HG03159 (cell line): ENCODE results near the gene DOCK8.
"Not testable (repeated sequence)": the region's sequence is repeated elsewhere in the genome, so short reads cannot be mapped to it uniquely, and the experiment has no call there.

Experiments used
- ATAC-seq: cut with Tn5 transposase; IDR thresholded peaks from one replicate; pipeline ENCODE4 v1.9.1; 2021; ENCODE audit warnings: mild to moderate bottlenecking, moderate library complexity; ENCODE audit not compliant: unreplicated experiment

The DOCK8 gene

DNA sequence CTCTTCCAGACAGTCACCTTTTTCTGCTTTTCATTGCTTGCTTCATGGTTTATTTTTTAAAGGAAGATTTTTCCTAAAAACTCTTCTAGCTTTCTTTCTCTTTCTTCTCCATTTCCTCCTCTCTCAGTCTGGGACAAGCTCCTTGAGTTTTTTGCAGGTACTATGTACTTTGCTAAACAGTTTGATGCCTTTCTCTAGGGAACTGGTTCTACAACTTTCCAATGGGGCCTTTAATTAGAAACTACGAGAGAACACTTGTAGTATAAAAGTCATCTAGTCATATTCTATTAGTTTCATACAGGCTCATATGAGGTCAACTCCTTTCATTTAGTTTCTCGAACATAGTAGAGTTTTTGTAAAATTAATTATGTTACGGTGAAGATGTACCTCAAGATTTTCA is 189.6 kb downstream of the DOCK8 start:
- ATAC-seq = no peak

DNA sequence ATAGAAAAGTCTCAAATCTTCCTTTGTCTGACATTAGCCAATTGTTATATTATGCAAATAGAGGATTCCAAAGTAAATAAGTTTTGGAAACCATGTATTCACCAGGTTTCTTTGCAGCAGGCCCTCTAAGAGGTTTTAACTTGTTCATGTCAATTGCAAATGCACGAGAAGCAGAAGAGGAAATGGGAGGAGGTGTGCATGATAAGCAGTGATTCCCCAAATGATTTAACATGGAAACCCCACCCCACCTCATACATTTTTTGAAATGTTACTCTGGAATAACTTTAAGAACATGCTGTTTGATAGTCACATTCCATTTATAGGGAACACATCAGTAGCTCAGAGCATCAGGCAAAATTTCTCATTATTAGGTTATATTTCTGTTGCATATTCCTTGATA is 190.7 kb downstream of the DOCK8 start:
- ATAC-seq = no peak

DNA sequence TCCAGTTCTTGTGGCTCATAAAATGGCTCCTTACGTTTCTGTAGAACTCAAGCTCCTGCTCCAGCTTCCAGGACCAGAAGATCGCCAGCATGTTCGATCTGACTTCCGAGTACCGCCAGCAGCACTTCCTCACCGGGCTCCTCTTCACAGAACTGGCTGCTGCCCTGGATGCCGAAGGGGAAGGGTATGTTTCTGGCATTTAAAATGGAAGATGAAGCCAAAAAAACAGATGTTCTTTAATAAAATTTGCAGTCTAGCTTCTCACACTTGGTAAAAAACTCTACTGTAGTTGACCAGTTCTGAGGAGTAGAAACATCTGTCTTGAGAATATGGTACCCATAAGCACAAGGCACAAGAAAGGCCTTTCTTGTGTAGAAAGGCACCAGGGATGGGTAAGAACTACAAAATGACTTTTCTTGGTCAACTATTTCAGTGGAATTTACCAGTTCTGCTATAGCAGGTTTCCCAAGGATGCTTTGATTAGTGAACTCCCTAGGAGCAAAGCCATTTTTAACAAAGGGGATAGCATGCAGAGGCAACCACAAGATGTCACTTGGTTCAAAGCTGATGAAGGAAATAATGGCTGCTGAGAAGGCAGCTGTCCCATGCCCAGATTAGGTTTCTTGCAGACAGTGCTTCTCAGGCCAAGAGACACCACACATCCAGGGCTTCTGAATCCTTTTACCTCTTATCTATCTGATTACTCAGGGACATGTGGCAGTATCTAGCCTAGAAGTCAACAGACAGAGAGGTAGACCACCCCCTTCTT is 192.4 kb downstream of the DOCK8 start:
- no peak for ATAC-seq

DNA sequence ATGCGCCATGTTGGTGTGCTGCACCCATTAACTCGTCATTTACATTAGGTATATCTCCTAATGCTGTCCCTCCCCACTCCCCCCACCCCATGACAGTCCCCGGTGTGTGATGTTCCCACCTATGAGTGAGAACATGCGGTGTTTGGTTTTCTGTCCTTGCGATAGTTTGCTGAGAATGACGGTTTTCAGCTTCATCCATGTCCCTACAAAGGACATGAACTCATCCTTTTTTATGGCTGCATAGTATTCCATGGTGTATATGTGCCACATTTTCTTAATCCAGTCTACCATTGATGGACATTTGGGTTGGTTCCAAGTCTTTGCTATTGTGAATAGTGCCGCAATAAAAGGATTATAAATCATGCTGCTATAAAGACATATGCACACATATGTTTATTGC is 195.0 kb downstream of the DOCK8 start:
- ATAC-seq = not testable (repeated sequence)

DNA sequence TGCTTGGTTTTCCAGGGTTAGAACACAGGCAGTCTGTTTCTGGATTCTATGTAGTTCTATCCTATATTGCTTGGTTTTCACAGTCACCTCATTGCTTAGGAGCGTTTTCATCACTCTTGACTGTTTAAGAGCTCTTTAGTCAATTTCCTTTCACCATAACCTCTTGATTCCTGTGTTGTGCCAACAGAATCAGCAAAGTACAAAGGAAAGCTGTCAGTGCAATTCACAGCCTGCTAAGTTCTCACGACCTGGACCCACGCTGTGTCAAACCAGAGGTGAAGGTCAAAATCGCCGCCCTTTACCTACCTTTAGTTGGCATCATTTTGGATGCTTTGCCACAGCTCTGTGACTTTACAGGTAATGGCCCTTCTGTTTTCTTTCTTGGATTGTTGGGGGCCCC is 199.9 kb downstream of the DOCK8 start:
- ATAC-seq = no peak

DNA sequence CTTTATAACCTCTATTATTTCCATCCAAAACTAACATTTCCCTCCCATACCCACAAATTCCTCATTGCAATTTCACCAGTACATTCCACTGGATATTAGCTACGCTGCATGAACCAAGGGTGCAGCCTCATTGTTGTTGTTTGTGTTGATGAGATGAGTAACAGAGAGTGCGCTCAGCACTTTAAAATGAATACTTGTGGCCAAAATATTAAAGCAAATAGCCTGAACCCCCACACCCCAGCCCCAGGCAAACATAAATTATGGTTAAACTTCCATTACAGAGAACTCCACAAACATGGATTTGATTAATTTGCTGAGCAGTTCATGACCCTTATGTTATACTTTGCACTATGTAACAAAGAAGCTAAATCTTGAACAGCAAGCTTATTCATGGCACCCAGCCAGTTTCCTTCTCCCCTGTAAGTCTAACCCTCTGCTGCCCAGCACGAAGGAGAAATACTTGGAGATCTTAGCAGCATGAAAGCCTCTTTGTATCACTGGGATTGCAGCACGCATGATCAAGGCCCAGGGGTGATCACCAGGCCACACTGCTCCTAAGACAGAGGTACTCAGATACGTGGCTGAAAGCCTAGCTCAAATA is 205.0 kb downstream of the DOCK8 start:
- ATAC-seq = no peak

DNA sequence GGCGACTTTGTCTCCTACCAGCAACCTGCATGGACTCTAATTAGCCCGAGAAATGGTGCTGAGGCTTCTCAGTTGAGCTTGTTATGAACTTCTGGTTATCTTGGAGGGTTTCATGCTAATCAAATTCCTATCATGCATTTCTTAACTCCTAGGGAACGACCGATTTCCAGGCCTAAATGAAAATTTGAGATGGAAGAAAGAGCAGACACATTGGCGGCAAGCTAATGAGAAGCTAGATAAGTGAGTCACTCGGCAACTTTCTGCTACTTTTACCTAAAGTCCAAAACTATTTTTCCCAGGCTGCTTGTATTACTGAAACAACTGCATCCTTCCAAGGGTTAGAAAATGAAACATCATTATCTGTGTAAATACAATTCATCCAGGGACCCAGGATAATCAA is 207.2 kb downstream of the DOCK8 start:
- ATAC-seq = no peak

DNA sequence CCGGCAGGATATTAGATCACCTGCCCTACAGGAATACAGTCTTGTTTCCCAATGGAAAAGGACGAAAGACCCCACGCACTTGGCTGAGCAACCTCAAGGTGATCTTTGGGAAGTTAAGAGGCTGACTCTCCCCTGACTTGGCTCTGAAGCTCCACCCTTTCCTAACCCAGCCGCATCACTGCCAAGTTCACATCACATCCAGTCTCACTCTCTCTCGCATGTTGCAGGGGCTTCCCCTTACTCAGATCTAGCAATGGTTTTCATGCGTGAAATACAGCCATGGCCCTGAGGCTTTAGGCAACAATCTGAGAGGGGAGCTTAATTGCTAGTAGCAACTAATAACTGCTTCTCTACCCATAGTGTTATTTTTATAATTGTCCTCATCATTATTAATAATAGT is 211.6 kb downstream of the DOCK8 start:
- no peak for ATAC-seq

DNA sequence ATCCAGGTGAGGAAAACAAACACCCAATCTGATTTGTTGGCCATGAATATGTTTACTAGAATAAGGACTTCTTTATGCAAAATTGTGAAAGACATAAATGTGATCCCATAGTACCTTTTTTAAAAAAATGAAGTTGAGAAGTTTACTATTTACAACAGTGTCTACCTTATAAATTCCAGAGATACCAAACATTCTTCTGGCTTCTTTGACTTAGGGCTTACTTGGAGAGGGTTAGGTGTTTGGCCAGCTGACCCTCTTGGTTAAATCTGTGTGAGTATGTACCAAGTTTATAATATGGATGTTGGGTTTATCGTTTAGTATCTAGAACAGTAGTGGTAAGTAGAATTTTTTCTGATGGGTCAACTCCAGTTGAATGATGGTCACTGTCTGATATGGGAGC is 212.3 kb downstream of the DOCK8 start:
- no peak for ATAC-seq

DNA sequence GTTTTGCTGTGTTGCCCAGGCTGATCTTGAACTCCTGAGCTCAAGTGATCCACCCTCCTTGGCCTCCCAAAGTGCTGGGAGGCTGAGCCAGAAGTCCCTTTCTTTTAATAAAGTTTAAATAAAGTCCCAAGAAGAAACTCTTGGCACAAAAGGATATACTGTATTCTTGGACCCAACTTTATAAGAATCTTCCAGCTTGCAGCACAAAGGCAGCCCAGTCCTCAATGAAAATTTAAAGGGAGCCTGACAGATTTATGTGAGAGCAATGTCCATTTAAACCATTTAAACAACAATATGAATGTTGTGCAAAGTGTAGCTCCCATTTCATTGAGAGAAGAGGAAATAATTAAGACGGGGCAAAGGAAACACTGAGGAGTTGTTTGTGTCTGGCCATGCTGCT is 217.0 kb downstream of the DOCK8 start:
- no peak for ATAC-seq

DNA sequence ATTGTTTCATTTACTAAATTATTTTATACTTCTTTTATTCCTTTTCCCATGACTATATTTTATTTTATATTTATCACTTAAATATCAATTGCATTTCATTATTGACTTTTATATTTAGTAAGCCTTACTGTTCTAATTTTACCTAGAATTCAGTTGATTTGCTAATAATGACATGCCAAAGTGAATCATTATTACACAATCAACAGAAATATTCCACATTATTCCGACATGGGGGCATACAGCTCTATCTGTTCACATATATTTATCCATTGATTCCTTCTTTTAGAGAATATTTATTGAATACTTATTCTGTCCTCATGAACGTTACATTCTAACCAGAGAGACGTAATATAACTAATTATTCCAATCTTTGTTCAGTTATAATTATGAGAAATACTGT is 221.8 kb downstream of the DOCK8 start:
- no peak for ATAC-seq

DNA sequence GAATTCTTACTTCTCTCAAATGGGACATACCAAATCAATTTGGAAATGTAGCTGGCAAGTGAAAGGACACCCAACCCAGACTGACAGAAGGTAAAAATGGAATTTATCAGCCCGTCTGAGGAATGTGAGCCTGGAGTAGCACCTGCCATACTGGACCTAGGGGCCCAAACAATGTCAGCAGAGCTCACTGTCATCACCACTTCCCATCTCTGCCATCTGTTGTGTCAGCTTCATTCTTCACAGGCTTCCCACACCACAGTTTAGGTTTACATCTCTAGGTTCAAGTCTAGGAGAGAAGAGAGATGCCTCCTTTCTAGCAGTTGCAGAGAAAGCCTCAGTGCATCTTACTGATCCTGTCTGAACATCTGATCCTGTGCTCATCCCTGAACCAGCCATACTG is 222.4 kb downstream of the DOCK8 start:
- no peak for ATAC-seq

DNA sequence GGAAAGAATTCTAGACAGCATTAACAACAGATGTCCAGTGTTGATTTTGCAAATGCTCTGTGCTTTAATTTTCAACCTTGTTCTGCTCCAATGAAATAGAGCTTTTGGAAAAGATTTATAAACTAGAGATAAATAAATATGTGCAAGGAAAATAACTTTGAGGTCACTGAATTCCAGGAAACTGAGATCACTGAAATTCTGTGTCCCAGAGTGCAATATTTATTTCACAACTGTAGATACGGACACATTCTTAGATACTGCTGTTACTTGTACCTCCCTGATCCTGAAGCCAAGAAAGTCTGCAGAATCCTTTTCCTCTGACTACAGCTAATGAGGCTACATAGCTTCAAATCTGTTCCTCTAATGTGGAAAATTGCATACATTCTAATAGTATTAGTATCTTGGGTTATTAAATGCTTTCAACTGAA is 222.9 kb downstream of the DOCK8 start:
- ATAC-seq = no peak

DNA sequence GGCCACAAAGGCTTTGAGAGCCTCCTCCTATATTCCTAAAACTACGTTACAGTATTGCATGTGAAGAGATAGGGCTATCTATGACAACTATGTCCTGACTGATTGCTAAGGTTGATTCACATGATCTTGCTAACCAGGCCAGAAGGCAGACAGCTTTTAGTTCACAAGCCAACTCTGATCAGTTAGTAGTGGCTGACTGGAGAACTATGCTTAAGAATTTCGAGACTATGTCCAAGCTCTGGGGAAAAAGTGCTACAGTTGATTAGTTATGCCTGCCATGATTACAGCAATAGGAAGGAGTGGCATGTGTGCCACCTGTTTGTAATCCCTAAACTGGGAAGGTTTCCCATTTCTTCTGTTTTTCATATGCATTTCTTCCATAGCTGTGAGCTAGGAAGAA is 223.4 kb downstream of the DOCK8 start:
- no peak for ATAC-seq

DNA sequence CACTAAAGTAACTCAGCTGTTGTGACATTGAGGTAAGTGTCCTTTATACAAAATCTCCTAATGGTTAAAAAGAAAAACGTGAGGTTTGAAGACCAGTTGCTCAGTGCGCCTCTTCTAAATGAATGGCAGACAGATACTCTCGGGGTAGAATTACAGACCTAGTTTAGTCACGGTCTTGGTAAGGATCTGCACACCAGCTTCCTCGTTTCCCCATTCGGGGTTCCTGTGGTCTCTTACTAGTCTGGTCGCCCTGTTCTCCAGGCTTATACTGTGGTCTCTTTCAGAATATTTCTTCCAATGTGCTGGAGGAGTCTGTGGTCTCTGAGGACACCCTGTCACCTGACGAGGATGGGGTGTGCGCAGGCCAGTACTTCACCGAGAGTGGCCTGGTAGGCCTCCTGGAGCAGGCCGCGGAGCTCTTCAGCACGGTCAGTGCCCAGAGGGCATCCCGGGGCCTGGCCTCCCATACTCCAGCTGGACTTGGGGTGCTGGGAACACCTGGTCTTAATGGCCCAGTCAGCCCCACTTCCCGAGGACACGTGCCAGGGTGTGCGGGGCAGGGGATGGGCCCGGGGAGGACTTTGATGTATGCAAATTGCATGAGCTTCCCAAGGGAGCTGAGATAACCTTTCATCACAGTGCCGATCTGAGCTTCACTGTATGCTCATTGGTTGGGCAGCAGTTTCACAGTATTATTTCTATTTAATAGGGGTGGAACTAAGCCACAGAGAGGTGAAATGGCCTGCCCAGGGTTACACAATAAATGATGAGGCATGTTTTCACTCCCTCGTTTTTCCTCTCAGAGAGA is 224.5 kb downstream of the DOCK8 start:
- ATAC-seq = no peak

DNA sequence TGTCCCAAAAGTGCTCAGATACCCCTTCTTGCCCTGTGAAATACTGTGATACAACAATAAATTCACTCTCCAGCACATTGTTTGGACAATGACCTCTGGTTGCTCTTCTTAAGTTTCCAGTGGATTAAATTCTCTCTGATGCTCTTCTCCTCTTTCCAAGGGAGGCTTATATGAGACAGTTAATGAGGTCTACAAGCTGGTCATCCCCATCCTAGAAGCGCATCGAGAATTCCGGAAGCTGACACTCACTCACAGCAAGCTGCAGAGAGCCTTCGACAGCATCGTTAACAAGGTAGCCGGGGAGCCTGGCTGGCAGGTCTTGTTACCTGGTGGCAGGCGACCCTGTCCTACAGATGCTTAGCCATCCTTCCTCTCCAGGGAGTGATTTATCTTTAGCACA is 226.5 kb downstream of the DOCK8 start:
- no peak for ATAC-seq

DNA sequence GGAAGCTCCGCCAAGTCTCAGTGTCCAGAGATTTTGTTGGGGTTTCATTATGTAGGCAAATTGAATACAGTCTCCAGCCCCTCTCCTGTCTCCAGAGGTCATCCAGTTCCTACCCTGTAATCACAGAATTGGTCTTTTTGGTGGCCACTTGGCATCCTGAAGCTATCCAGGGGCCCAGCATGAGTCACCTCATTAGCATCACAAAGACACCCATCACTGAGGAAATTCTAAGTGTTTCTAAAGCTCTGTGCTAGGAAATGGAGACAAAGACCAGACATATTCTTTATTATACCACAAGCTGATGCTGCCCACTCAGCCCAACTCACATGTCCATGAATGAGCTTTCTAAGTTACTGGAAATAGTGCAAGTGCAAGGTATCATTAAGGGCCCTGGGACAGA is 229.9 kb downstream of the DOCK8 start:
- no peak for ATAC-seq

DNA sequence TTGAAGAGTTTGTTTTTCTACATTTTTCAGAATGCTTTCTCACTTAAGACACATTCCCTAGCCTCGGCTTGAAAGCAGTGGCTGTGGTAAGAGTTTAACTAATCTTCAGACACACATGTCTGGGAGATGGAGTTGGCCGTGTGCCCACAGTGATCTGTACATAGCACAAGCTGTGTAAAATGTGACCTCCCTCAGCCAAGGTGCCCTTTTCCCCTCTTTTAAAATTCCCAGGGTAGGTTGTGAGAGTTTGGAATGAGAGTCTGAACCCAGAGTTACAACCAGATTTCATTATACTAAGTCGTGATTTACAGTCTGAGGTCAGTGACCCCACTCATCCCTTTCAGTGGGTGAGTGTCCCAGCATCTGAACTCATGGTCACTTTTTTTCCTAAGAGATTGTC is 230.4 kb downstream of the DOCK8 start:
- ATAC-seq = no peak

DNA sequence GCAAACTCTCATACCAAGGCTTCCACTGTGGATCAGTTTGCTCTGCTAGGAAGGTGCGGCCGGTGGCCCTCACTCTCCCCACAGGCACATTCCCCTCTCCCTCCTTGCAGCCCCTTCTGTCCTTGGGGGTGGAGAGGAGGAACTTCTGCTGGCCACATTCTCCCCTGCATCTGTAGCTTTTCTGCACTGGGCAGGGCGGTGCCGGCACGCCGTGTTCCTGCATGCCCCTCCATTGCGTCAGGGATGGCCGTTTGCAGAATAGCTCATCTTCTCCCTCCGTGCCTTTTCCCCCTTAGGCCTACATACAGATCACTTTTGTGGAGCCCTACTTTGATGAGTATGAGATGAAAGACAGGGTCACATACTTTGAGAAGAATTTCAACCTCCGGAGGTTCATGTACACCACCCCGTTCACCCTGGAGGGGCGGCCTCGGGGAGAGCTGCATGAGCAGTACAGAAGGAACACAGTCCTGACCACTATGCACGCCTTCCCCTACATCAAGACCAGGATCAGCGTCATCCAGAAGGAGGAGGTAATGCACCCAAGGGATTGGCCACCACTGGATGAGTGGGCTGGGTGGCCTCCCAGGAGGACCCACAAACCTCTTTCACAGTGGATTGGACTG is 231.5 kb downstream of the DOCK8 start:
- no peak for ATAC-seq

DNA sequence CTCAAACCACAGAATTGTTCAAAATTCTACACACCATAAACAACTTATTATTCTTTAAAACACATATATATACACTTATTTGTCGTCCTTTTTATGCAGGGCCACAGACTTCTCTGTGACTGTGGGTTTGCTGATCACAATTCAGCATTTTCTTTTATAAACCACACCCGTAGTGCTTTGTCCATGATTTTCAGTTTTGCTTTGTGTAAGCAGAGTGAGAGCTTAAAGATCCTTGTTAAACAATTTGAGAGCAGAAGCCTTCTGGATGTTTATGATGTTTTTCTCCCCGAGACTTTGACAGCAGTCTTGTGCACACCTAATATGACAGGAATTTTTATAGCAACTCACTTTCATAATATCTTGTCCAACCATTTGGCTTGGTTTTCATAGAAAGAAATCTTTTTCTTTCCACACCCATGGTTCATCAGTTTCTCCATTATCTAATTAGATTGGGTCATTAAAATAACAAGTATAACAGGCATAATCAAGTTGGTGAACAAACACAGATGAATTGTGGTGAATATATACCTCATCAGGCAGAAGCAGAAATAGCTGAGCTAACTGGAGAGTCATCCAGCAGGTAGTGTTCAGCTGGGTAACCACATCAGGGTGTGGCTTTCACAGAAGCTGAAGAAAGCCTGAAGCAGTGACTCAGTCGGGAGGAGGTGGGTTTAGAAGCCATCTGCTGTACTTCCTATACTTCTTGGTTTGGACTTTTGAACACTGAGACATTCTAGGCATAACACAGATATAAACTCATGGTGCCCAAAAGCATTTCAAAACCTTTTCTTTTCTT is 232.8 kb downstream of the DOCK8 start:
- ATAC-seq = no peak

DNA sequence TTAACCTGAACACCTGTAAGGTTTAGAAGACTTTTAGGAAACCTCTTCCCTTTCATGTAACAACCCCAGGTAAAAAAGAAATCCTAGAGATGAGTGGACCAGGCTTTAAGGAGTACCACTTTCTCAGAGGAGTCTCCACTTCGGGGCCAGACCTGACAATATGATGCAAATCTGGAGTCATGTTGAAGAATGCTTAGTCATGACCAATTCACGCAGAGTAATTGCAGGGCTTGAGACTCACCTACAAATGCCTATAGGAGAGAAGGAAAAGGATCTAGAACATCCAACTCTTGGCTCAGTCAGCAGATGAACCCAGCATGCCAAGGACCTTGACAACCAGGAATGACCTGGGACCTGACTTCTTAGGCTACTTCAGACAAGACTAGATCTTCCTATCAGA is 235.4 kb downstream of the DOCK8 start:
- no peak for ATAC-seq
